ENCODE data around the gene BPI. TPM values are rescaled to one million over a fixed set of nuclear protein-coding genes. Genes with fewer than 3 reads are reported as not detected.
"Not testable (repeated sequence)": the region's sequence is repeated elsewhere in the genome, so short reads cannot be mapped to it uniquely, and the experiment has no call there.

The BPI gene
- total RNA-seq, 1 experiment from 2014 or later = not detected

- POLR2A ChIA-PET = no interaction called here
- CTCF ChIA-PET = interaction anchor here (0.6 to 0.7 kb wide), 2 partner anchors 697 to 1290 kb away, joined by 3 read pairs; no protein-coding TSS in a partner anchor
- H3K4me1 Mint-ChIP-seq (ENCODE audit: insufficient read depth, unreplicated experiment) = no peaks in the 10 kb centered on the region
- no peaks in the 10 kb centered on the region for H3K36me3 Mint-ChIP-seq (ENCODE audit: insufficient read depth, unreplicated experiment)
- no peaks in the 10 kb centered on the region for H3K9me3 Mint-ChIP-seq (ENCODE audit: unreplicated experiment)
- no peak for DNase-seq (ENCODE audit: unreplicated experiment)
- TF ChIP-seq CTCF (IDR thresholded peaks at IDR 0.05; ENCODE audit: unreplicated experiment) = no peak
- peaks cover 56% of the 10 kb centered on the region for H3K27me3 Mint-ChIP-seq (ENCODE audit: insufficient read depth, unreplicated experiment)
- intact Hi-C loops (cut with micrococcal nuclease) = no loop called here
- no TSS peak for BruUV-seq (replicated peaks)
- no peak overlapping the region for H3K27ac Mint-ChIP-seq (ENCODE audit: low read depth, unreplicated experiment)
- H3K4me3 Mint-ChIP-seq (ENCODE audit: unreplicated experiment) = no peak overlapping the region
Measured at GRCh38 chr20:38334016-38334415, 30.1 kb downstream of the BPI start.

GRCh38 chr20:38336726-38337125, 32.8 kb downstream of the BPI start:
- no TSS peak for BruUV-seq (replicated peaks)
- no peak for DNase-seq (ENCODE audit: unreplicated experiment)
- intact Hi-C loops (cut with micrococcal nuclease) = no loop called here
- no peaks in the 10 kb centered on the region for H3K9me3 Mint-ChIP-seq (ENCODE audit: unreplicated experiment)
- ChIA-PET CTCF (interaction anchor here (0.5 to 1.8 kb wide), 13 partner anchors 10 to 1143 kb away, joined by 3 to 9 read pairs (median 3); partner anchors contain the start of gene LBP), POLR2A (interaction anchor here (0.6 kb wide), 1 partner anchor 590 kb away, joined by 3 read pairs; no protein-coding TSS in a partner anchor)
- H3K27ac Mint-ChIP-seq (ENCODE audit: low read depth, unreplicated experiment) = no peak overlapping the region
- H3K4me3 Mint-ChIP-seq (ENCODE audit: unreplicated experiment) = no peak overlapping the region
- peaks cover 46% of the 10 kb centered on the region for H3K27me3 Mint-ChIP-seq (ENCODE audit: insufficient read depth, unreplicated experiment)
- H3K36me3 Mint-ChIP-seq (ENCODE audit: insufficient read depth, unreplicated experiment) = no peaks in the 10 kb centered on the region
- TF ChIP-seq CTCF (IDR thresholded peaks at IDR 0.05; ENCODE audit: unreplicated experiment) = no peak
- H3K4me1 Mint-ChIP-seq (ENCODE audit: insufficient read depth, unreplicated experiment) = no peaks in the 10 kb centered on the region

- no peaks in the 10 kb centered on the region for H3K36me3 Mint-ChIP-seq (ENCODE audit: insufficient read depth, unreplicated experiment)
- H3K27me3 Mint-ChIP-seq (ENCODE audit: insufficient read depth, unreplicated experiment) = peaks cover 36% of the 10 kb centered on the region
- peak; percentile 27 for DNase-seq (ENCODE audit: unreplicated experiment)
- no peak overlapping the region for H3K4me3 Mint-ChIP-seq (ENCODE audit: unreplicated experiment)
- ChIA-PET POLR2A (interaction anchor here (0.6 kb wide), 1 partner anchor 713 kb away, joined by 3 read pairs; no protein-coding TSS in a partner anchor), CTCF (interaction anchor here (0.7 to 3.9 kb wide), 12 partner anchors 12 to 412 kb away, joined by 3 to 14 read pairs (median 4); no protein-coding TSS in a partner anchor)
- peak; percentile 34 for TF ChIP-seq CTCF (IDR thresholded peaks at IDR 0.05; ENCODE audit: unreplicated experiment)
- no peaks in the 10 kb centered on the region for H3K9me3 Mint-ChIP-seq (ENCODE audit: unreplicated experiment)
- no peak overlapping the region for H3K27ac Mint-ChIP-seq (ENCODE audit: low read depth, unreplicated experiment)
- intact Hi-C loops (cut with micrococcal nuclease) = no loop called here
- no peaks in the 10 kb centered on the region for H3K4me1 Mint-ChIP-seq (ENCODE audit: insufficient read depth, unreplicated experiment)
- no TSS peak for BruUV-seq (replicated peaks)
Measured at GRCh38 chr20:38337561-38338140, 33.7 kb downstream of the BPI start.

GRCh38 chr20:38338849-38339520, 35.0 kb downstream of the BPI start:
- CTCF ChIA-PET = interaction anchor here (0.6 to 3.9 kb wide), 21 partner anchors 9 to 1845 kb away, joined by 3 to 14 read pairs (median 4); no protein-coding TSS in a partner anchor
- H3K9me3 Mint-ChIP-seq (ENCODE audit: unreplicated experiment) = no peaks in the 10 kb centered on the region
- no peaks in the 10 kb centered on the region for H3K4me1 Mint-ChIP-seq (ENCODE audit: insufficient read depth, unreplicated experiment)
- POLR2A ChIA-PET = interaction anchor here (0.9 to 1.5 kb wide), 3 partner anchors 62 to 97 kb away, joined by 3 to 5 read pairs (median 3); partner anchors contain the start of gene SNHG17
- no TSS peak for BruUV-seq (replicated peaks)
- TF ChIP-seq CTCF (IDR thresholded peaks at IDR 0.05; ENCODE audit: unreplicated experiment) = peak; percentile 34
- DNase-seq (ENCODE audit: unreplicated experiment) = peak; percentile 28
- no peak overlapping the region for H3K27ac Mint-ChIP-seq (ENCODE audit: low read depth, unreplicated experiment)
- no peaks in the 10 kb centered on the region for H3K36me3 Mint-ChIP-seq (ENCODE audit: insufficient read depth, unreplicated experiment)
- no peak overlapping the region for H3K4me3 Mint-ChIP-seq (ENCODE audit: unreplicated experiment)
- intact Hi-C loops (cut with micrococcal nuclease) = loop anchor here (1.0 kb wide), 1 partner anchor 69 kb away; no protein-coding TSS in a partner anchor
- peaks cover 29% of the 10 kb centered on the region for H3K27me3 Mint-ChIP-seq (ENCODE audit: insufficient read depth, unreplicated experiment)

GRCh38 chr20:38339521-38339896, 35.6 kb downstream of the BPI start:
- POLR2A ChIA-PET = interaction anchor here (1.3 to 1.5 kb wide), 2 partner anchors 61 to 96 kb away, joined by 3 read pairs; partner anchors contain the start of gene SNHG17
- not testable (repeated sequence) for H3K36me3 Mint-ChIP-seq (ENCODE audit: insufficient read depth, unreplicated experiment); DNase-seq (ENCODE audit: unreplicated experiment); H3K9me3 Mint-ChIP-seq (ENCODE audit: unreplicated experiment); H3K27ac Mint-ChIP-seq (ENCODE audit: low read depth, unreplicated experiment); BruUV-seq (replicated peaks); H3K4me3 Mint-ChIP-seq (ENCODE audit: unreplicated experiment); H3K4me1 Mint-ChIP-seq (ENCODE audit: insufficient read depth, unreplicated experiment)
- CTCF ChIA-PET = interaction anchor here (0.6 to 3.9 kb wide), 11 partner anchors 8 to 776 kb away, joined by 3 to 14 read pairs (median 4); no protein-coding TSS in a partner anchor
- peaks cover 23% of the 10 kb centered on the region for H3K27me3 Mint-ChIP-seq (ENCODE audit: insufficient read depth, unreplicated experiment)
- intact Hi-C loops (cut with micrococcal nuclease) = loop anchor here (1.0 kb wide), 1 partner anchor 69 kb away; no protein-coding TSS in a partner anchor
